PC-3 (cell line): ENCODE results near the gene MYO7A.

Source experiments
- EZH2 ChIP-seq: fragments of 300-600 bp; sonication (generic); IDR thresholded peaks from one replicate; pipeline ENCODE4 v1.6.1; 2017; ENCODE audit warnings: antibody characterized with exemption, mild to moderate bottlenecking, low read length; ENCODE audit not compliant: unreplicated experiment
- EZH2phosphoT487 ChIP-seq: fragments of 300-600 bp; sonication (generic); IDR thresholded peaks from 2 replicates; pipeline ENCODE4 v1.6.1; 2018; ENCODE audit warnings: mild to moderate bottlenecking, antibody characterized with exemption, low read length, borderline replicate concordance
- TF ChIP-seq, protein P1 (sequence below): fragments of 300-600 bp; sonication (generic); conservative IDR thresholded peaks from 2 replicates; pipeline ENCODE4 v1.5.1; 2017; ENCODE audit warnings: antibody characterized with exemption, low read depth, mild to moderate bottlenecking, low read length

GRCh38 chr11:77167111-77167626 is 39.1 kb downstream of the MYO7A start:
- TF ChIP-seq EZH2 (no peak), EZH2phosphoT487 (no peak)
- TF ChIP-seq, protein P1, sequence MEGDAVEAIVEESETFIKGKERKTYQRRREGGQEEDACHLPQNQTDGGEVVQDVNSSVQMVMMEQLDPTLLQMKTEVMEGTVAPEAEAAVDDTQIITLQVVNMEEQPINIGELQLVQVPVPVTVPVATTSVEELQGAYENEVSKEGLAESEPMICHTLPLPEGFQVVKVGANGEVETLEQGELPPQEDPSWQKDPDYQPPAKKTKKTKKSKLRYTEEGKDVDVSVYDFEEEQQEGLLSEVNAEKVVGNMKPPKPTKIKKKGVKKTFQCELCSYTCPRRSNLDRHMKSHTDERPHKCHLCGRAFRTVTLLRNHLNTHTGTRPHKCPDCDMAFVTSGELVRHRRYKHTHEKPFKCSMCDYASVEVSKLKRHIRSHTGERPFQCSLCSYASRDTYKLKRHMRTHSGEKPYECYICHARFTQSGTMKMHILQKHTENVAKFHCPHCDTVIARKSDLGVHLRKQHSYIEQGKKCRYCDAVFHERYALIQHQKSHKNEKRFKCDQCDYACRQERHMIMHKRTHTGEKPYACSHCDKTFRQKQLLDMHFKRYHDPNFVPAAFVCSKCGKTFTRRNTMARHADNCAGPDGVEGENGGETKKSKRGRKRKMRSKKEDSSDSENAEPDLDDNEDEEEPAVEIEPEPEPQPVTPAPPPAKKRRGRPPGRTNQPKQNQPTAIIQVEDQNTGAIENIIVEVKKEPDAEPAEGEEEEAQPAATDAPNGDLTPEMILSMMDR, result no peak
